Urothelium cell line (cell line): ENCODE measurements around the gene MRNIP.

Experiments used
- DNase-seq: peaks from one replicate; pipeline ENCODE4 v3.0.0; 2011; ENCODE audit warnings: low spot score, mixed read lengths
- FAIRE-seq: peaks from 2 replicates; lab custom pipeline; 2011; peaks lifted over from hg19 to GRCh38; lab: Jason Lieb, UNC

MRNIP gene

DNA sequence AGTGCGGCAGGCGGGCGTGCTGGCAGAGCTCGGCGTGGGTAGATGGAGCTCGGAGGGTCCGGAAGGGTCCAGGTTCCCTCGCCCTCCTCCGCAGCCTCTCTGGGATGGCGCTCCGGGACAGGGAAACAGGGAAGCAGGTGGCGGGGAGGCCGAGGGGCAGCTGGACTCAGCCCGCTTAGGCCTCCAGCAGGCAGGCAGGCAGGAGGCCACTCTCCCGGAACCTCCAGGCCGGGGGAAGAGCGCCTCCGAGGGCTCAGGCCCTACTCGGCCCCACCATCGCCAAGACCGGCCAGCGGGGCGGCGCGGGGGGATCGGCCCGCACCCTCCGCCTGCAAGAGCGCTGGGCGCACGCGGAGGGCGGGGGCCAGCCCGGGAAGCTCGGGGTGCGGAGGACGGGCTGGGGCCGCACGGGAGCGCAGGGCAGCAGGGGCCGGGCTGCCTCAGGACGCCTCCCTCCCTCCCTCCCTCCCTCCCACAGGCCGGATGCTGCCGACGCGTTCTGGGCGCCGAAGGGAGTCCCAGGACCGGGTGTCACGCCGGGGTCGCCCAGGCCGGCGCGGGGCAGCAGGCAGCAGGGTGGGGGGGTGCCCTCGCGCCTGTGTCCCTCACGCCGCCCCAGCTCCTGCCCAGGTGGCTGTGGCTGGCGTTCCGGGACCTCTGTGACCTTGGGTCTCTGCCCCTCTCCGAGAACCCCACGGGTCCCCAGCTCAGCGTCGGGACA, 52.9 kb downstream of the MRNIP start:
- DNase-seq (peak; percentile 58), FAIRE-seq (no peak)

DNA sequence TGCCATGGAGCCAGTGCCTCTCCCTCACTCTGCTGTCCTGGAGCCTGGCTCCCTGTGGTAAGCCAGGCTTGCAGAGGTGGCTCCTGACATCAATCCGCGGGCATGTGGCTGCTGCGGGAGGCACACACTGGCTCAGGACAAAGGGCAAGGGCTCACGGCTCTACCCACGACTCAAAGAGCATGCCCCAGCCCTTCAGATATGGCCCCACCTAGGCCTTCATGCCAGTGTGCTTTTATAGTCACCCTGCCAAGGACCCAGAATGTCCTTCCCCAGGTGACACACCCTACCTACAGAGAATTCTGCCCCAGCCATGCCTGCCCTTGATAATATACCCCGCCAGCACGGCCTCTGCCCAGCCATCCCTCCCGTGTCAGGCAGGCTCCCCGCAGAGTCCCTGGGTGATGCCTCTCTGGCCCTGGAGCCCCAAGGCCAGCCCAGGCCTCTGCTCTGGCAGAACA, 53.5 kb downstream of the MRNIP start:
- peak; percentile 37 for FAIRE-seq
- no peak for DNase-seq

DNA sequence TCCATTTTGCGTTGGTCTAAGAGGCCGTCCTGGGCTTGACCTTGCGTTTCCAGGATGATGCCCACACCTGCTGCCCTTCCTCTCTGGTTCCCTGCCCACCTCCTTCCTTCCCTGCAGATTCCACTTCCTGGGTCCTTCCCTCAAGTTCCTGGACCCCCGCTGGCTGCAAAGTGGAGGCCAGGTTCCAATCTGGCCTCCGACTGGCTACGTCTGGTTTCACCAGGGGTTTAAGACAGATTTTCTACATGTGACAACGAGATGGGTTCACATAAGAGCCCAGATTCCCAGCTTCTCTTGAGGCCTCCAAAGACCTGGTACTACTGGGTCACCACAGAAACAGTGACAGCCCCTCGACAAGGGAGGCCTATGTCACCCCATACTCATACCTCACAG, 54.1 kb downstream of the MRNIP start:
- no peak for DNase-seq
- no peak for FAIRE-seq

DNA sequence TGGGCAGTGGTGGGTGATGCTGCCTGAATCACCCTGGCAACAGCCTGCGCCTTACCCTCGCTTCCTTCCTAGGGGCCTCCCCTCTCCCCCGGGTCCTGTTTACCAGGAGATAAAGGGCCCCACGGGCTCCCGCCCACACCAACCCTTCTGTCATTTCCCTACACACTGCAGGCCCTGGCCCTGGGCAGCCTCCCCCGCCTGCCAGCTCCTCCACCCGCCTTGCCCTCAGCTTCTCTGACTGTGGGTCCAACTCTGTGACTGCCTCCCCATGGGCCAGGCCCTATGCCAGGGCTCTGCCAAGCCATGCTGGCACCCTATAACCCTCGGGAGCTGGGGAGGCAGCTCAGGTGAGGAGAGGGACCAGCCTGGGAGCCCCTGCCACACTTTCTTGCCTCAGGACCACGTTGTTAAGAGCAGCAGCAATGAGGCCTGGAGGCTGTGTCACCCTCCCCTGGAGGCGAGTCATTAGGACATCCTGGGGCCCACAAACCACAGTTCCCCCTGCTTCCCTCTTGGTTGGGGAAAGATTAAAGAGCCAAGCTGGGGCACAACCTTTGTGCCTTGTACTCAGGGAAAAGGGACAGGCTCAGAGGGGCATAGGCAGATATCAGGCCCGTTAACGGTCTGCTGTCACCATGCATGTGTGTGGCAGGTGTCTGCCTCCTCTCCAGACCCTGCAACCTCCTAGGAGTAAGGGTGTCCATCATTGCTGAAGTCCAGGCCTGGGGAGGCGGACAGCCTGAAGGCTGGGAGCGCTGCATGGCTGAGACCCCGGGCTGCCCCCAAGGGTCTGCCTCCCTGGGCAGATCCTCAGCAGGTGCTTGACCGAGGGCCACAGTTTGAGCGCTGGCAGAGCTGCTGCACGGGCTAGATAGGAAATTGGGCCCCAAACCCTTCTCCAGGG, 54.7 kb downstream of the MRNIP start:
- FAIRE-seq (no peak), DNase-seq (no peak)

DNA sequence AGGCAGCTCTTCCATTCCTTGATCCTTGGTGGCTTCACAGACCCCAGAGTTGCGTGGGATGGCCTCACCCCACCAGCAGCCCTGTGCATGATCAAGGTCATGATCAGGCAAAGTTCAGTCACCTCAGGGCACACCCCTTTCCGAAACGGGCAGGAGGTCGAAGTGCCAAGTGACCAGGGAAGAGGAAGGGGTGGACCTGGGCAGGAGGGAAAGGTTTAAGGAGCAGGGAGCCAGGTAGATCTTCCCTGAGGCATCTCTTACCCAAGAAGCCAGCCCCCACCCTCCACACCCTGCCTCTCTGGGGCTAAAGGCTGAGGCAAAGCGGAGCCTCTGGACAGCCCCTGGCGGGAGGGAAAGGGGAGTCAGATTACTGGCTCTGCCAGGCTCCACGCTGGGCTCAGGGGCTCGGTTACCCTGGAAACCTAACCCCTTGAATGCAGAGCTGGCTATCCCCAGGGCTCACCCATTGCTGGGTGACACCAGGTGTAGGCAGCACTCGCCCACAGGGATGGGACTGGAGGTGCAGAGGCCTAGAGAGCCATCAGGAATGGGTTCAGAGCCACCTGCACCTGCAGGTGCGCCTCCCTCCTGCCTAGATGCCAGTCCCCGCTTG, 55.6 kb downstream of the MRNIP start:
- DNase-seq (no peak), FAIRE-seq (no peak)

DNA sequence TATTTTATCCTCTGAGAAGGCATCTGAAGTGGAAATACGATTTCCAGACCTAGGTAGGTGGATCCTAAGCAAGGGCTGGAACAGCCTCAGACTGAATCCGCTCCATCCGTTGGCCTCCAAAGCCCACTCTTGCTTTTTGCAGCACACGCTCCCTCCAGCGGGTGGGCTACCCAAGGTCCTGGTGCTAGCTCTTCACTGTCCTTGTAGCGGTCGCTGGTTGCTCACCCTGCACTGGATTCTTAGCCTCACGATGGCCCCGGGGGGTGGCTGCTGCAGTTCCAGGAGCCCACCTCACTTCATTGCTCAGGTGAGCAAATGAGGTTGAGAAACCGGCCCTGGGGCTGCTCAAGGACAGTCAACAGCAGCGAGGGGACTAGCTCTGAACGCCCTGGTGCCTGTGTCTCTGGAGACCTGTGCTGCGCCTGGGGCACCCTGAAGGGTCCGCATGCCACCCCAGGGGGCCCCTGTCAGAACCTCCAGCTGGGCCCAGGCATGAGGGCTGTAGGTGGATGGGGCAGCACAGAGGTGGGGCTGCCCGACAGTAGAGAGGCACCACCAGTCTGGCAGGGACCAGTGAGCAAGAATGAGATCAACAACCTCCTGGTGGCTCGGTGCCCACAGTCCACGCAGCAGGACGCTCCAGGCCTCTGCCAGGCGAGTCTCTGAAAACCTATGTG, 56.3 kb downstream of the MRNIP start:
- no peak for DNase-seq
- no peak for FAIRE-seq

DNA sequence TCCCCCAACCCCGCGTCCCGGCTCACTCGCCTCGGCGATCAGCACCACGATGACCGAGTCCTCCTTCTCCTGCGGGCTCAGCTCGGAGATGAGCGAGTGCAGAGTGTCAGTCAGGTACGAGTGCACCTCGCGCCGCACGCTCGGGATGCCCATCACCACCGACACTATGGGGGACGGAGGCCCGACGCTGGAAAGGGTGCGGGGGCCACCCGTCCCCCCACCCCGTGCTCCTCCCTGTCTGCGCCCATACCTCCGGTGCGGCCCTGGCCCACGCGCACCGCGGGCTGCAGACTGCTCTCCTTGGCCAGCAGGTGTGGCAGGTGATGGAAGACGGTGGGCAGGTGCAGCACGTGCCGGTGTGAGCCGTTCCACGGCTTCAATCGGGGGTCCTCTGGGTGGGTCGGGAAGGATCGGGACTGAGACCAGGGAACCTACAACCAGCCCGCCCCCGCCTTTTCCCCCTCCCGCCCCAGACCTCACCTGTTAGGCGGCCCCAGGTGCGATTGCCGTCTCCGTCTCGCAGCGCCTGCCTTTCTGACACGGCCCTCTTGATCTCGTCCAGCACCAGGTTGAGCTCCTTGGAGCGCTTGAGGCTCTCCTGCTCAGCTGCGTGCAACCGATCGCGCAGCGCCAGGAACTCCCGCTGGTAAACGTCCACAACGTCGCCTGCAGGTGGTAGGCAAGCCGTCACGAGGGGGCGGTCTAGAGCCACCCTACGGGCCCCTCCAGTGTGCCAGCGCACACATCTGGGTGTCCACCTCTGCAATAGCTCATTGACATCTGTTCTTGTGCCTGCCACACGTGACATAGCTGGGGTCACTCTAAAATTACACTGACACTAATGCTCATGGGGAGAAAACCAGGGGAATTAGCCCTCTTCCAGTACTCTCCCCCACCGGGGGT, 57.1 kb downstream of the MRNIP start:
- FAIRE-seq (no peak), DNase-seq (no peak)

DNA sequence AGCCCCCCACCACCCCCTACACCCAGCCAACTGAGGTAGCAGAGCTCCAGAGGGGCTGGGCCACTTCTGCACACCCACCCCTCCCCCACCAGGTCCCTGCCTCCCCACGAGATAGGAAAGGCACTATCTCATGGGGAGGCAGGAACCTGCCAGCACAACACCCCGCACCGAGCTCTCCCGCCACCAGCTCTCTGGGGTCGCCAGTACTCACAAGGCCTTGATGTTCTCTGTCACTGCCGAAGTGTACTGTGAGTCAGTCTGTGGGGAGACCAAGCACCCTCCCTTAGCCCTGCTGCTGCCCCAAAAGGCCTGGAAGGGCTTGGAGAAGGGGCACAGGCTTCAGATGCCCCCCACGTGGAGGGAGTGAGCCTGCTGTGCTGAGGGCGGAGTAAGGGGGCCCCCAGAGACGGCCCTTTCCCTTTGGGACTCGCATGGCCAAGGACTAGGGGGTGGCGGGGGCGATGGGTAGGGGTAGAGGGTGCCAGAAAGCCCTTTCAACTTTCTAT, 57.9 kb downstream of the MRNIP start:
- FAIRE-seq (no peak), DNase-seq (no peak)

DNA sequence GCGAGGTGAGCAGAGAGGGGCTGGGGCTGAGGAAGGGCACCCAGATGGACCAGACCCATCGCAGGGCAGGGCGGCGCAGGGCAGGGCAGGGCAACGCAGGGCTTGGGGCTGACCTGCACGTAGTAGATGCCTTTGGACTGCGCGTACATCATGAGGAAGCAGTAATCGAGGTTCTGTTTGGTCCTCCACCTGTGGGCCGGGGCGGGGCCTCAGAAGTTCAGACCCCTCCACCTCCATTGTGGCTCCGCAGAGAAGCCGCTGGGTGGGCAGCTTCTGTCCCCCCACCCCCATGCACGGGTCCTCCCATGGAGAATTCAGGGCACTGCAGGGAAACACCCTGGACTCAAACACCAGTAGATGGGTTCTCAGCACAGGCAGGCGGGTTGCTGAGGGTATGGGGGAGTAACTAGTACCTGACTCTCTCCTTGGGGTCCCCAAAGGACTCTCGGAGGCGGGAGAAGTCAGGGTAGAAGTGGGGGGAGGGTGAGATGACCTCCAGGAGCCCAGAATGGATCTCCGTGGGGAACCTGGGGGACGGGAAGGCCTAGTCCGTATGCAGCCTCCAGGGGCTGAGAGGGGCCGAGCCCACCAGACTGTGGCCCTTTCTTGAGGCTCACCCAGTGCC, 58.4 kb downstream of the MRNIP start:
- no peak for DNase-seq
- FAIRE-seq, result no peak

DNA sequence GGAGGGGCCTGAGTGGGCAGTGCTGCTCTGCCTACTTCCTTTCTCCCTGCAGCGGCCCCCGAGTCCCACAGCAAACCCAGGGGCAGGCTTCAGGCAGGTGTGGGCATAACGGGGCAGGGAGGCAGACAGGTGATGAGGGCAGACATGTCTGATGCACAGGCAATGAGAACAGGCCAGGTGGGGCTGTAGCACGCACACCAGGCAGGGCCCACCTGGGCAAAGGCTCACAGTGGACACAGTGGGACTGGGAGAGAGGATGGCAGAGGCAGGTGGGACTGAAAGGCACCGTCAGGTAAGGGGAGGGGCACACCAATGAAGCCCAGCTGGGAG, 59.0 kb downstream of the MRNIP start:
- DNase-seq (no peak), FAIRE-seq (no peak)

DNA sequence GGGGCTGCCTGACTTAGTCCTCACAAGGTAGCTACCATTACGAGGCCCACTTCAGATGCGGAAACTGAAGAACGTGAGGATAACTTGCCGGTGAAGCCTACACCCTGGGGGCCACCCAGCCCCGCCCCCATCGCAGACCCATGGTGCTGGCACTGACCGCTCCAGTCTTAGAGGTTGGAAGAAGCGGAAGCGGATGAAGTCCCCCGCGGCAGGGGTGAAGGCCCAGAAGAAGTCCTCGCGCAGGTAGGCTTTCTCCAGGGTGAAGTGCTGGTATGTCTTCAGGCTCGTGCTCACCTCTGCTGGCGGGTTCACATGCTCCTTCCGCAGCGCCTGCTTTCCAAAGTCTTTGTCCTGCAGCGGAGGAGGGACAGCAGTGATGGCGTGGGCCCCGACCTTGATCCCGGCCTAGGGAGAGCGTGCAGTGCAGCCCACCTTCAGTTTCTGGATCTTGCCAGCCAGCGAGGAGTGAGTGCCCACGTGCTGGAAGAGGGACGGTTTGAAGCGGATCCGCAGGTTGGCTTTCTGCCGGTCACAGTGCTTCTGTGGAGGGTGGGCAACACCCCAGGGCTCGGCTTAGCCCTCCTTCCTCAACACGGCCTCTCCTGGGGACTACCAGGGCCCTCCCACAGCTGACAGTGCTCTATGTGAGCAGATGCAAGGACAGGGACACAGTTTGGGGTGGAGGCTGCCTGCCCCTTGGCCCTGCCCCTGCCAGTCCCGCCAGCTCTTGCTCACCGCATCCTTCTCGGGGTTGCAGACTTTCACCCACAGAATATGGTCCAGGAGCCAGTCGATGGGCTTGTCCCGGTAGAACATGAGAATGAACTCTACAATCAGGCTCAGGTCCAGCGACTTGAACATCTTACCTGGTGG, 59.6 kb downstream of the MRNIP start:
- no peak for FAIRE-seq
- DNase-seq, result no peak

DNA sequence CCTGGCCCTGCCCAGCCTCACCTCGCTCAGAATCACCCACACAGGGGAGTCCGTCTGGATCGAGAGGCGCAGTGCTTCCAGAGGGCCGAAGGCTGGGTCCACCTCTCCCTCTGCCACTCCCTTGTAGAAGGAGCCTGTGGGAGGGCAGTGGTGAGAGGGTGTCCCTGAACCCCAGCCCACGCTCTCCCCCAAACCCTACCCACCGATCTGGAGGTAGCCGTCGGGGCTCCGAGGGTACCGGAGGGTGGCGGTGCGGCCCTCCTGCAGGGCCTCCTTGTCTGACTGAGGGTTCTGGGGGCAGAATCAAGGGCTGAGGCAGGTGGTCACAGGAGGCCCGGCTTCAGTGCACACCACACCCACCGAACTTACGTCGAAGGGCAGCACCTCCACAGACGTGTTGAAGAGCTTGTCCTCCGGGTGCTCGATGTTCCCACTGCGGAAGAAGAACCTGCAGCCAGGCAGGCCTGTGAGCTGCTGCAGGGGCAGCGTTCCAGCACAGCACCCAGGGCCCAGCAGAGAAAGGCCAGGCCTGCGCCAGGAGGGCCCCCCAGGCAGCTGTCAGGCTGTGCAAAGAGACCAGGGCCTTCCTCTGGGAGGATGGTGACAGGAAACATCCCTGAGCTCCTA, 60.4 kb downstream of the MRNIP start:
- FAIRE-seq, result no peak

DNA sequence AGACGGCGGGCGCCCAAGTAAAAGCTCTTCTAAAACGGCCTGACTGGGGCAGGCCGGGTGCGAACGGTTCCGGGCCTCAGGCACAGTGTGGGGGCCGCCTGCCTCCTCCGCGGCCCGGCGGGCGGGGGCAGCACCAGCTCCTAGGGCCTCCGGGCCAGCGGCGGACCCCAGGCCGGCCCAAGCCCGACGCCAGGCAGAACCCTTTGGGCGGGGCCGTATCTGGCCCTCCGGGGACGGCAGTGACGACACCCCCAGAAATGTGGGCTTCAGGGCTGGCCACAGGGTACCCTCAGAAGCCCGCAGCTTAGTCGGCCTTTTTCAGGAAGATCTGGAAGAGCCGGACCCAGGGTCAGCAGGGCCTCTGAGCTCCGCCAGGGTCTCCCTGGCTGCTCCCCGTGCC, 60.9 kb downstream of the MRNIP start:
- FAIRE-seq, result no peak
- no peak for DNase-seq

More for the DNA sequence above, 60.4 kb downstream of the MRNIP start:
- DNase-seq, result no peak

DNA sequence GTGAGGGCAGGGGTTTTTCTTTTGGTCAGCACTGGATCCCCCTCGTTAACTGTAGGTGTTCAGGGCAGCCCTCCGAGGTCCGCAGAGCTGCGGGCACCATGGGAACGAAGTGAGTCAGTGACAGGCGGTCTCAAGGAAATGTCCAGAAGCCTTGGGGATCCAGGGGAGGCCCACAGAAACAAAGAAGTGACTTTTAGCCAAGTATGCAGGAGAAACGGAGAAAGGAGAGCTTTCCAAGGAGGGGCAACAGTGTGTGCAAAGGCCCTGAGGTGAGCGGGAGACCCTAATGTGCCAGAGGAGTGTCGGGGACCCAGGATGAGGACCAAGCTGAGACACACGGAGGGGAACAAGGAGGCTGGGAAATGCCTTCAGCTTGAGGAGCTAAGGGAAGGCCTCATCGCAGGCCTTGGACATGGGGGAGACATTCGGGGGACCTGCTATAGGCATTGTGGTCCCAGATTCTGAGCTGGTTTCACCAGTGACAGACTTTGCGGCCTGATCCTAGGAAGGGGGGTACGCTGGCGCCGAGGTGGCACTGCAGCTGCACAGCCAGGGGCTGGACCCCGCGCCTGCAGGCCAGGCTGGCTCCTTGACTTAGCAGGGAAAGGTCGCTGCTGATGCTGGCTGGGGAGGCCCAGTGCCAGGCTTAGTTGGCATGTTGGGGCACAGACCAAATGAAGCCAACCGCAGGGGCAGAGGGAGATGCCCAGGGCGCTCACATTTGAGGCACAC, 61.6 kb downstream of the MRNIP start:
- FAIRE-seq, result no peak
- DNase-seq, result no peak

DNA sequence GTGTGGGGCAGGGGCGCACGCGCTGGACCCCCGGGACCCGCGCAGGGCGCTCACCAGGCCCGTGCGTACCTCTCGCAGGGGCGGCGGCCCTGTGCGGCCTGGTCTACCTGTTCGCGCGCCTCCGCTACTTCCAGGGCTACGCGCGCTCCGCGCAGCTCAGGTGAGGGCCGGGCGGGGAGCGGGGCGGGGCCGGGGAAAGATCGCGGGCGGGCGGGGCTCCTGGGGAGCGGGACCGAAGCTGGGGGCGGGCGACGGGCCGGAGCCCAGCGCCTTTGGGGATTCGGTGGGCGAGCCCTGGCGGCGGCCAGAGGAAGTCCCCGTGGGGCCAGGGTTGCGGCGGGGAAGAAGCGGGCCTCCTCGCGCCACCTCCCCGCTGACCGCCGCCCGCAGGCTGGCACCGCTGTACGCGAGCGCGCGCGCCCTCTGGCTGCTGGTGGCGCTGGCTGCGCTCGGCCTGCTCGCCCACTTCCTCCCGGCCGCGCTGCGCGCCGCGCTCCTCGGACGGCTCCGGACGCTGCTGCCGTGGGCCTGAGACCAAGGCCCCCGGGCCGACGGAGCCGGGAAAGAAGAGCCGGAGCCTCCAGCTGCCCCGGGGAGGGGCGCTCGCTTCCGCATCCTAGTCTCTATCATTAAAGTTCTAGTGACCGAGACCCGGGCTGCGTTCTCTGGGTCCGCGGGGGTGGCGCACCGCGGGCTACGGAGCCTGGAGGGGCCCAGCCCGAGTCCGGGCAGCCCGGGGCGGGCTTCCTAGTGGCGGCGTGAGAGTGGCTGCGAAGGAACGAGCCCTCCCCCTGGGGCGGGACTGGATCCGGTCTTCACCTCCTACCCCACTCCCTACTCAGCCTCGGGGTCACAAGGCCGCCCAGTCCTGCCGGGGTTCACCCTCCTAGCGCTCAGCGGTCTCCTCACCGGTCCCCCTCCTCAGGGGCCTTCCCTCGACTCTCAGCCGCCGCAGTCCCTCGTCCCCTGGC, 62.5 kb downstream of the MRNIP start:
- no peak for FAIRE-seq
- DNase-seq, result no peak
